Measurements from ENCODE around the gene ARMS2. TPM values are rescaled to one million over a fixed set of nuclear protein-coding genes. Genes with fewer than 3 reads are reported as not detected.

ARMS2 gene
- polyA plus RNA-seq, 1 of the 3 experiments (the other 2 are of a cell fraction): not detected

DNA sequence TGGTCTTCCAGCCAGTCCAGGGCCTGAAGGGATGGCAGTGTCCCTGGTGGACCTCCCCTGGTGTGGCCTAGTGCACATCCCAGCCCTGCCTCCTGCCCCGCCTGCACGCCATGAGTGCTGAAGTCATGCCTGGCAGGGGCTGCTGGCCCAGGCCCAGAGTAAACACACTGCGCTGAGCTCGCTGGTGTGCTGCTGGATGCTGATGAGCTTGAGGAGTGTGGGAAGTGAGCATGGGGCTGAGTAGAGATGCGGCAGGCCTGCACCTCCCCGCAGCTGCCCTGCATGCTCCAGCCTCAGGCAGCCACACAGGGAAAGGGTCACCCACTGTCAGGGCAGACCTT lies 50.1 kb downstream of the ARMS2 start:
- Histone ChIP-seq H3F3A (replicated peaks; ENCODE audit: insufficient read depth) (no peaks in the 10 kb centered on the region), H3K27ac (ENCODE audit: low read depth in 2 of 2, low read length in 1 of 2) (peak overlapping the region; percentile 44 to 74), H3K4me3 (ENCODE audit: low read depth in 2 of 2, low read length in 1 of 2) (no peak overlapping the region), H2AFZ (ENCODE audit: low read depth) (no peak overlapping the region), H3K27me3 (ENCODE audit: insufficient read depth) (no peaks in the 10 kb centered on the region), H3K9ac (no peak overlapping the region), H3K4me2 (peak overlapping the region; percentile 33; the same call in 1 of the 2 replicates), H3K9me2 (no peaks in the 10 kb centered on the region), H3K79me2 (ENCODE audit: insufficient read depth) (peaks cover 12% of the 10 kb centered on the region; the same call in 1 of the 2 replicates), H3K9me3 (no peaks in the 10 kb centered on the region), H4K20me1 (ENCODE audit: insufficient read depth) (no peaks in the 10 kb centered on the region), H3K36me3 (replicated peaks in 1 of 2; ENCODE audit: control insufficient read depth in 1 of 2, insufficient read depth in 2 of 2, low read length in 1 of 2) (peaks cover 15 to 23% of the 10 kb centered on the region in 2 experiments), H3K4me1 (ENCODE audit: control insufficient read depth in 1 of 2, insufficient read depth in 2 of 2, low read depth in 1 of 2, low read length in 1 of 2) (peaks cover 7 to 20% of the 10 kb centered on the region in 2 experiments; a peak in 3 of 4 replicates)
- peak; percentile 84 for DNase-seq
- 13% methylated on average over 2 of the region's 6 CpGs for WGBS (ENCODE audit: low lambda C conversion rate)
- ChIA-PET CTCF (interaction anchor here (2.1 kb wide), 1 partner anchor 61 kb away, joined by 11 read pairs; no protein-coding TSS in a partner anchor), POLR2A (no interaction called here)
- peak; percentile 79 for TF ChIP-seq TCF12 (IDR thresholded peaks at IDR 0.05)
- TF ChIP-seq, protein P1, sequence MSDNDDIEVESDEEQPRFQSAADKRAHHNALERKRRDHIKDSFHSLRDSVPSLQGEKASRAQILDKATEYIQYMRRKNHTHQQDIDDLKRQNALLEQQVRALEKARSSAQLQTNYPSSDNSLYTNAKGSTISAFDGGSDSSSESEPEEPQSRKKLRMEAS (IDR thresholded peaks at IDR 0.05; ENCODE audit: low read depth): peak; percentile 89
- no peak for TF ChIP-seq YY1 (IDR thresholded peaks at IDR 0.05; ENCODE audit: low read depth)
- no peak for TF ChIP-seq GABPA (IDR thresholded peaks at IDR 0.05; ENCODE audit: low read depth)
- TF ChIP-seq CHD2 (IDR thresholded peaks at IDR 0.05; ENCODE audit: low read length, partially characterized antibody): no peak
- TF ChIP-seq MXI1 (IDR thresholded peaks at IDR 0.05; ENCODE audit: low read depth, low read length): peak; percentile 59; the same call in 1 of the 2 replicates
- peak; percentile 49; the same call in 1 of the 2 replicates for TF ChIP-seq POLR2AphosphoS5 (IDR thresholded peaks at IDR 0.05; ENCODE audit: low read depth, low read length)
- peak; percentile 100 for TF ChIP-seq NFIC (IDR thresholded peaks at IDR 0.05; ENCODE audit: borderline replicate concordance)
- TF ChIP-seq FOXJ3 (CRISPR knock-in tag; IDR thresholded peaks at IDR 0.05): no peak
- no peak for TF ChIP-seq IRF3 (IDR thresholded peaks at IDR 0.05; ENCODE audit: low read depth, low read length)
- 0 out of 2 replicates have a peak, but pooled peaks have one; percentile 32 for TF ChIP-seq REST (IDR thresholded peaks at IDR 0.05; ENCODE audit: low read depth, low read length)
- no peak for TF ChIP-seq TEAD4 (IDR thresholded peaks at IDR 0.05; ENCODE audit: borderline replicate concordance, insufficient read depth)
- no peak for TF ChIP-seq EZH2phosphoT487 (IDR thresholded peaks at IDR 0.05; ENCODE audit: borderline replicate concordance, low read depth)
- TF ChIP-seq, protein P2, sequence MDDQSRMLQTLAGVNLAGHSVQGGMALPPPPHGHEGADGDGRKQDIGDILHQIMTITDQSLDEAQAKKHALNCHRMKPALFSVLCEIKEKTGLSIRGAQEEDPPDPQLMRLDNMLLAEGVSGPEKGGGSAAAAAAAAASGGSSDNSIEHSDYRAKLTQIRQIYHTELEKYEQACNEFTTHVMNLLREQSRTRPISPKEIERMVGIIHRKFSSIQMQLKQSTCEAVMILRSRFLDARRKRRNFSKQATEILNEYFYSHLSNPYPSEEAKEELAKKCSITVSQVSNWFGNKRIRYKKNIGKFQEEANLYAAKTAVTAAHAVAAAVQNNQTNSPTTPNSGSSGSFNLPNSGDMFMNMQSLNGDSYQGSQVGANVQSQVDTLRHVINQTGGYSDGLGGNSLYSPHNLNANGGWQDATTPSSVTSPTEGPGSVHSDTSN (IDR thresholded peaks at IDR 0.05): peak; percentile 68
- TF ChIP-seq SMC3 (IDR thresholded peaks at IDR 0.05; ENCODE audit: low read depth, low read length): no peak; the same call in 1 of the 2 replicates
- TF ChIP-seq FOSL2 (IDR thresholded peaks at IDR 0.05; ENCODE audit: borderline replicate concordance, low read depth): peak; percentile 28; the same call in 1 of the 2 replicates
- TF ChIP-seq ELF1 (IDR thresholded peaks at IDR 0.05): no peak
- peak; percentile 26 to 53; a peak in 1 of 4 replicates for TF ChIP-seq EP300 (IDR thresholded peaks at IDR 0.05; ENCODE audit: borderline replicate concordance in 1 of 2, low read depth in 1 of 2, low read length in 1 of 2)
- TF ChIP-seq ZBTB33 (IDR thresholded peaks at IDR 0.05; ENCODE audit: borderline replicate concordance, low read depth): no peak
- TF ChIP-seq MEF2A (IDR thresholded peaks at IDR 0.05; ENCODE audit: borderline replicate concordance, low read depth): no peak
- TF ChIP-seq GATA2 (CRISPR knock-in tag; IDR thresholded peaks at IDR 0.05): no peak
- TF ChIP-seq CTCF (IDR thresholded peaks at IDR 0.05): no peak
- TF ChIP-seq, protein P3, sequence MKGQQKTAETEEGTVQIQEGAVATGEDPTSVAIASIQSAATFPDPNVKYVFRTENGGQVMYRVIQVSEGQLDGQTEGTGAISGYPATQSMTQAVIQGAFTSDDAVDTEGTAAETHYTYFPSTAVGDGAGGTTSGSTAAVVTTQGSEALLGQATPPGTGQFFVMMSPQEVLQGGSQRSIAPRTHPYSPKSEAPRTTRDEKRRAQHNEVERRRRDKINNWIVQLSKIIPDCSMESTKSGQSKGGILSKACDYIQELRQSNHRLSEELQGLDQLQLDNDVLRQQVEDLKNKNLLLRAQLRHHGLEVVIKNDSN (IDR thresholded peaks at IDR 0.05; ENCODE audit: borderline replicate concordance, low read depth): no peak
- peak; percentile 38; the same call in 1 of the 2 replicates for TF ChIP-seq JUND (IDR thresholded peaks at IDR 0.05)
